ENCODE data around the gene TSPEAR. TPM values are rescaled to one million over a fixed set of nuclear protein-coding genes. Genes with fewer than 3 reads are reported as not detected.

TSPEAR gene
- total RNA-seq, 1 donor from 2014 or later = not detected

DNA sequence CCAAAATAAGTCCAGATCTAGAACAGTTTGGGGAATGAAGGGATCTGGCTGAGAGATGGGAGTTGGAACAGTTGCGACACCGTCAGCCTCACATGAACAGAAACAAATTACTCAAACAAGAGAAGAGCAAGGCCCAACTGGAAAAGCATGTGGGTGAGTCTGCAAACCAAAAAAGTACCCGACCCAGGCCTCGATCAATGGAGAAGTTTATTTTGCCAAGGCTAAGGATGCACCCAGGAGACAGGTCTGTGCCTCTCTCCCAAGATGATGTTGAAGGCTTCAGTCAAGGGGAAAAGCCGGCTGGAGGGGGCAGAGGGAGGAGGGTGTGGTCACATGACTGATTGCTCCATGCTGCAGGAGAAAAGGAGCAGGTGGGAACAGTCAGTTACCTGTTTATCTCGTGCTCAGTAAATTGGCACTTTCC, 213.7 kb downstream of the TSPEAR start:
- Mint-ChIP-seq H3K4me1 (ENCODE audit: low read depth) (peaks cover 18% of the 10 kb centered on the region), H3K4me3 (ENCODE audit: low read depth) (no peak overlapping the region), H3K36me3 (ENCODE audit: insufficient read depth) (peaks cover 6% of the 10 kb centered on the region), H3K9me3 (ENCODE audit: low read depth) (peaks cover 7% of the 10 kb centered on the region), H3K27ac (peak overlapping the region; percentile 83), H3K27me3 (no peaks in the 10 kb centered on the region)
- TF ChIP-seq, protein P1, sequence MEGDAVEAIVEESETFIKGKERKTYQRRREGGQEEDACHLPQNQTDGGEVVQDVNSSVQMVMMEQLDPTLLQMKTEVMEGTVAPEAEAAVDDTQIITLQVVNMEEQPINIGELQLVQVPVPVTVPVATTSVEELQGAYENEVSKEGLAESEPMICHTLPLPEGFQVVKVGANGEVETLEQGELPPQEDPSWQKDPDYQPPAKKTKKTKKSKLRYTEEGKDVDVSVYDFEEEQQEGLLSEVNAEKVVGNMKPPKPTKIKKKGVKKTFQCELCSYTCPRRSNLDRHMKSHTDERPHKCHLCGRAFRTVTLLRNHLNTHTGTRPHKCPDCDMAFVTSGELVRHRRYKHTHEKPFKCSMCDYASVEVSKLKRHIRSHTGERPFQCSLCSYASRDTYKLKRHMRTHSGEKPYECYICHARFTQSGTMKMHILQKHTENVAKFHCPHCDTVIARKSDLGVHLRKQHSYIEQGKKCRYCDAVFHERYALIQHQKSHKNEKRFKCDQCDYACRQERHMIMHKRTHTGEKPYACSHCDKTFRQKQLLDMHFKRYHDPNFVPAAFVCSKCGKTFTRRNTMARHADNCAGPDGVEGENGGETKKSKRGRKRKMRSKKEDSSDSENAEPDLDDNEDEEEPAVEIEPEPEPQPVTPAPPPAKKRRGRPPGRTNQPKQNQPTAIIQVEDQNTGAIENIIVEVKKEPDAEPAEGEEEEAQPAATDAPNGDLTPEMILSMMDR (IDR thresholded peaks at IDR 0.05; ENCODE audit: unreplicated experiment) = no peak
- no peak for DNase-seq (ENCODE audit: low spot score, unreplicated experiment)

DNA sequence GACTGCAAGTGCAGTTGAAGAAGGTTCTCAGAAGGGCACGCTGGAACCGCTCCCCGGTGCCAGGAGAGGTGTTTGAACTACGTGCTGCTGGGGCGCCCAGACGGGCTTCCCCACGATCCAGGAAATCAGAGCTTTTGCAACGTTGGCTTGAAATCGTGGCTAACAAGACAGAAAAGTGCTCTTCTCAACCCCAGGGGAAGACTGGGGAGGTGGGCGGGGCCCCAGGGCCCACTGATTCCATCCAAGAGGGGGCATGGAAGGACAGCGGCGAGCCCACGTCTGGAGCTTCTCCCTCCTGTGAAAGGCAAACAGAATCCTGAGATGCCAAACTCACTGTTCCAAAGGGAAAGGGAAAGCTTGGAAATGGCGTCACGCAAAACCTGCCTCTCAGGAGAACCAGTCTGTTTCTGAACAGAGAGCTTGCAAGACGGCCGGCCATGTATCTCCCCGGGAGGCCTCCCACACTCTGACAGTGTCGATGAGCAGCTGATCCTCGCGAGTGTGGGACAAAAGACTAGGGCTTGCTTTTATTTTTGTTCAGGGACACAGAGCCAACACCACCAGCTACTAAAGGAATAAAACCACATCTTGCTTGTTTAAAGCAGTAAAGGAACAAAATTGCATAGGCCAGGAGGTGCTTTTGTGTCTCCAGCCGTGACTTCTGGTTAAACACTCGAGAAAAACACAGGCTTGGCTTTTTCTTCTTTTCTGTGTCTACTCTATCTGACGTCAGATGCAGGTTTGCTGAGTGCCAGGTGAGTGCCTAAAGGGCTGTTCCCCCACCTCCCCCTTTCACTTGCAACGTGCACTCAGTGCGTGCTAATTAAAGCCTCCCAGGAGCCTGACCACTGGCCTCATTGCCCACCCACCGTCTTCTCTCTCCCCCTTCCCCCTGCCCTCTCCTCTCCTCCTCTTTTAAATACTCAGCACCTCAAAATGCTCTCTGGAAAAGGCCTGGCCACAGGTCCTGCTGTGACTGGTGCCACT, 214.5 kb downstream of the TSPEAR start:
- H3K4me1 Mint-ChIP-seq (ENCODE audit: low read depth) = peaks cover 18% of the 10 kb centered on the region
- no peak overlapping the region for H3K4me3 Mint-ChIP-seq (ENCODE audit: low read depth)
- peaks cover 13% of the 10 kb centered on the region for H3K36me3 Mint-ChIP-seq (ENCODE audit: insufficient read depth)
- H3K27me3 Mint-ChIP-seq = no peaks in the 10 kb centered on the region
- H3K27ac Mint-ChIP-seq = peak overlapping the region; percentile 83
- peaks cover 13% of the 10 kb centered on the region for H3K9me3 Mint-ChIP-seq (ENCODE audit: low read depth)
- TF ChIP-seq, protein P1 (IDR thresholded peaks at IDR 0.05; ENCODE audit: unreplicated experiment) = no peak
- DNase-seq (ENCODE audit: low spot score, unreplicated experiment) = no peak

DNA sequence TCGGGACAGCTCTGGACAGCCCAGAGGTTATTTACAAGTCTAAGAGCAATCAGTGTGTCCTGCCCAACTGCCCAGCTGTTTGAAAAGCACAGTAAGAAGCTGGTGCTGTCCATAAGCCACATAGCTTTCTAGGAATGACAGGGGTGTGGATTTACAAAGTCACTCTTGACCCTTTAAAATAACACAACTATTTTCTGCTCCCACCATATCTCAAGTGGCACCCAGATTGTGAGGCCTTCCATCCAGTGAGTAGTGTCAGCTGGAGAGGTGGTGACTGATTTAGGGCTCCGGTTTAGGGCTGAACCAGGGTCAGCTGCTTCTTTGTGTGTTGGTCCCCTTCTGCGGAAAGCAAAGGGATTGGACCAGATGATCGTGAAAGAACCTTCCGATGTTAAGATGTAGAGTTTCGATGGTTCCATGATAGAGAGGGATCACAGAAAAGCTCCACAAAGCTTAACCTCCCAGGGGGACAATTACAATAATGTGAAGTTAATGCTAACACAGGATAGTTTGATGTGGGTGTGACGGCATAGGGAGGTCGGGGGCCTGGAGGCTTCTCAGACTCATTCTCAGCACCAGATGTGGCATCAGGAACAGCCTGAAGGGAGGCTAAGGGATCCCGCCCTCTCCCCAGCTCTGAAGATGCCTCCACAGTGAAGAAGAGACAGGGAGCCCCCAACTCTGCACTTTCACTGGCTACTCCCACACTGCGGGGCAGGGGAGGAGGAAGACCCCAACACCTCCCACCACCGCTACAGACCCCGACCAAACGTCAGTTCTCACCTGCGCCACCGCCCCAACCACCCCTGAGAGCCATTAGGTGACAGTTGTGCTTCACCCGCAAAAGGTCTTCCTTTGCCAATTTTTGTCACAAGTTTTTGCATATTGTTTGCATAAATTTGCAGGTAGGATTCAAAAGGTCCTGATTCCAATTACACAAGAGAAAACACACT, 215.5 kb downstream of the TSPEAR start:
- peaks cover 17% of the 10 kb centered on the region for H3K36me3 Mint-ChIP-seq (ENCODE audit: insufficient read depth)
- TF ChIP-seq, protein P1 (IDR thresholded peaks at IDR 0.05; ENCODE audit: unreplicated experiment) = no peak
- no peak overlapping the region for H3K4me3 Mint-ChIP-seq (ENCODE audit: low read depth)
- DNase-seq (ENCODE audit: low spot score, unreplicated experiment) = no peak
- no peaks in the 10 kb centered on the region for H3K27me3 Mint-ChIP-seq
- no peak overlapping the region for H3K27ac Mint-ChIP-seq
- peaks cover 18% of the 10 kb centered on the region for H3K4me1 Mint-ChIP-seq (ENCODE audit: low read depth)
- peaks cover 15% of the 10 kb centered on the region for H3K9me3 Mint-ChIP-seq (ENCODE audit: low read depth)

DNA sequence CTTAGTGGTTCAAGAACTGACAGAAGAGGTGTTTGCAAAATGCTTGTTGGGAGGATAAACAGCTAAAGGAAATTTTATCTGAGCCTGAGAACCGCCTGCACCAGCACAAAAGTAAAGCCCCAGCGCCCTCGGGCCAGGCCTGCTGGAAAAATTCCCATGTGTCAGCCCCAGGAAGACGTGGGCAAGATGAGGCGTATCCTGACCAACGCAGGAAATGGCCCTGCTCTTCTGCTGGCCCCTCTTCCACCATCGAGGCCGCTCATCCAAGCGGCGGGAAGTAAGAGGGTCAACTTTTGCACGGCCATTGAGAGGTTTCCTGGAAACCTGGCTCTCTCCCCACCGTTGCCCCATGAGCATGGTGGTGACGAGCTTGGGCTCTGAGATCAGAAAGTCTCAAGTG, 216.4 kb downstream of the TSPEAR start:
- Mint-ChIP-seq H3K27me3 (no peaks in the 10 kb centered on the region), H3K9me3 (ENCODE audit: low read depth) (peaks cover 15% of the 10 kb centered on the region), H3K36me3 (ENCODE audit: insufficient read depth) (peaks cover 22% of the 10 kb centered on the region), H3K4me3 (ENCODE audit: low read depth) (no peak overlapping the region), H3K4me1 (ENCODE audit: low read depth) (peaks cover 18% of the 10 kb centered on the region), H3K27ac (no peak overlapping the region)
- DNase-seq (ENCODE audit: low spot score, unreplicated experiment) = no peak
- TF ChIP-seq, protein P1 (IDR thresholded peaks at IDR 0.05; ENCODE audit: unreplicated experiment) = no peak

DNA sequence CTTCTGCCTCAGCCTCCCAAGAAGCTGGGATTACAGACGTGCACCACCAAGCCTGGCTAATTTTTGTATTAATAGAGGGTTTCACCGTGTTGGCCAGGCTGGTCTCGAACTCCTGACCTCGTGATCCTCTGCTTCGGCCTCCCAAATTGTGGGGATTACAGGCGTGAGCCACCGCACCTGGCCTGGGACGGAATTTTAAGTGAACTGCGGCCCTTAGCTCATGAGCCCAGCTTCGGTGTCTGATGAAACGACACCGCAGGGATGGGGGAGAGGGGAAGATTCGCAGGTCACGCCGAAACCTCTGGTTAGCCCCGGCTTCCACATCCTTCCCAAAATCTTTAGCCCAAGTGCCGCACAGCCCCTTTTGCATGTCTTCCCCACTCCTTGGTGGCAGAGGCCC, 217.0 kb downstream of the TSPEAR start:
- H3K27ac Mint-ChIP-seq = no peak overlapping the region
- TF ChIP-seq, protein P1 (IDR thresholded peaks at IDR 0.05; ENCODE audit: unreplicated experiment) = no peak
- peaks cover 15% of the 10 kb centered on the region for H3K9me3 Mint-ChIP-seq (ENCODE audit: low read depth)
- DNase-seq (ENCODE audit: low spot score, unreplicated experiment) = no peak
- H3K36me3 Mint-ChIP-seq (ENCODE audit: insufficient read depth) = peaks cover 22% of the 10 kb centered on the region
- peaks cover 18% of the 10 kb centered on the region for H3K4me1 Mint-ChIP-seq (ENCODE audit: low read depth)
- no peak overlapping the region for H3K4me3 Mint-ChIP-seq (ENCODE audit: low read depth)
- no peaks in the 10 kb centered on the region for H3K27me3 Mint-ChIP-seq
